Liver (tissue), 3 donors: ENCODE measurements around the gene PRRT1B.

Experiments
- ATF3 ChIP-seq: IDR thresholded peaks from 2 replicates; pipeline ENCODE4 v1.6.1; 2016; ENCODE audit warnings: antibody characterized with exemption
- CTCF ChIP-seq: fragments of 150-350 bp; IDR thresholded peaks from 2 replicates; pipeline ENCODE4 v1.5.1; 2017; ENCODE audit warnings: improper control_type of control experiment, low read depth, low read length; ENCODE audit not compliant: missing input control
- EGR1 ChIP-seq, 2 donors: IDR thresholded peaks; 2 replicates each; pipeline ENCODE4 v1.6.1; 2016 to 2018; ENCODE audit warnings: antibody characterized with exemption in 2 of 2, low read depth in 2 of 2
- NR2F2 ChIP-seq: IDR thresholded peaks from 2 replicates; pipeline ENCODE4 v1.6.1; 2016; ENCODE audit warnings: antibody characterized with exemption
- RAD21 ChIP-seq, 2 donors: IDR thresholded peaks; 2 replicates each; pipeline ENCODE4 v1.6.1; 2016; ENCODE audit warnings: antibody characterized with exemption in 2 of 2, mild to moderate bottlenecking in 2 of 2
- SP1 ChIP-seq: IDR thresholded peaks from 2 replicates; pipeline ENCODE4 v1.6.1; 2018; ENCODE audit warnings: antibody characterized with exemption, mild to moderate bottlenecking
- TF ChIP-seq, protein P1 (sequence below): IDR thresholded peaks from 2 replicates; pipeline ENCODE4 v1.6.1; 2016; ENCODE audit warnings: antibody characterized with exemption, mild to moderate bottlenecking
- TF ChIP-seq, protein P2 (sequence below): IDR thresholded peaks from 2 replicates; pipeline ENCODE4 v1.6.1; 2016; ENCODE audit warnings: antibody characterized with exemption
- donor health status: healthy.
- donor health status: healthy.

DNA sequence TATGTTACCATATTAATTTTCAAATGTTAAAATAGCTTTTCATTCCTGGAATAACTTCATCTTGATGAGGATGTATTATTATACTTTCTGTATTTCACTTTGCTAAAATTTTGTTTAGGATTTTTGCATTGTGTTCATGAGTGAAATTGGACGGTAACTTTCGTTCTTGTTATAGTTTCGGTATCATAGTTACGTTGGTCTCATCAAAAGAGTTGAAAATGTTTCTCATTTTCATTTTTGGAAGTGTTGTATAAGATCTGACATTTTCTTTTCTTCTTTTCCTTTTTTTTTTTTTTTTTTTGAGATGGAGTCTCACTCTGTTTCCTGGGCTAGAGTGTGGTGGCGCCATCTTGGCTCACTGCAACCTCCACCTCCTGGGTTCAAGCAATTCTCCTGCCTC lies 20.0 kb downstream of the PRRT1B start:
- no peak for TF ChIP-seq CTCF
- no peak for TF ChIP-seq SP1
- no peak for TF ChIP-seq EGR1 (IDR thresholded peaks at IDR 0.05; ENCODE audit: low read depth in 2 of 2)
- TF ChIP-seq RAD21 (IDR thresholded peaks at IDR 0.05), result no peak
- no peak for TF ChIP-seq NR2F2
- TF ChIP-seq, protein P1, sequence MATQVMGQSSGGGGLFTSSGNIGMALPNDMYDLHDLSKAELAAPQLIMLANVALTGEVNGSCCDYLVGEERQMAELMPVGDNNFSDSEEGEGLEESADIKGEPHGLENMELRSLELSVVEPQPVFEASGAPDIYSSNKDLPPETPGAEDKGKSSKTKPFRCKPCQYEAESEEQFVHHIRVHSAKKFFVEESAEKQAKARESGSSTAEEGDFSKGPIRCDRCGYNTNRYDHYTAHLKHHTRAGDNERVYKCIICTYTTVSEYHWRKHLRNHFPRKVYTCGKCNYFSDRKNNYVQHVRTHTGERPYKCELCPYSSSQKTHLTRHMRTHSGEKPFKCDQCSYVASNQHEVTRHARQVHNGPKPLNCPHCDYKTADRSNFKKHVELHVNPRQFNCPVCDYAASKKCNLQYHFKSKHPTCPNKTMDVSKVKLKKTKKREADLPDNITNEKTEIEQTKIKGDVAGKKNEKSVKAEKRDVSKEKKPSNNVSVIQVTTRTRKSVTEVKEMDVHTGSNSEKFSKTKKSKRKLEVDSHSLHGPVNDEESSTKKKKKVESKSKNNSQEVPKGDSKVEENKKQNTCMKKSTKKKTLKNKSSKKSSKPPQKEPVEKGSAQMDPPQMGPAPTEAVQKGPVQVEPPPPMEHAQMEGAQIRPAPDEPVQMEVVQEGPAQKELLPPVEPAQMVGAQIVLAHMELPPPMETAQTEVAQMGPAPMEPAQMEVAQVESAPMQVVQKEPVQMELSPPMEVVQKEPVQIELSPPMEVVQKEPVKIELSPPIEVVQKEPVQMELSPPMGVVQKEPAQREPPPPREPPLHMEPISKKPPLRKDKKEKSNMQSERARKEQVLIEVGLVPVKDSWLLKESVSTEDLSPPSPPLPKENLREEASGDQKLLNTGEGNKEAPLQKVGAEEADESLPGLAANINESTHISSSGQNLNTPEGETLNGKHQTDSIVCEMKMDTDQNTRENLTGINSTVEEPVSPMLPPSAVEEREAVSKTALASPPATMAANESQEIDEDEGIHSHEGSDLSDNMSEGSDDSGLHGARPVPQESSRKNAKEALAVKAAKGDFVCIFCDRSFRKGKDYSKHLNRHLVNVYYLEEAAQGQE, result no peak
- TF ChIP-seq, protein P2, sequence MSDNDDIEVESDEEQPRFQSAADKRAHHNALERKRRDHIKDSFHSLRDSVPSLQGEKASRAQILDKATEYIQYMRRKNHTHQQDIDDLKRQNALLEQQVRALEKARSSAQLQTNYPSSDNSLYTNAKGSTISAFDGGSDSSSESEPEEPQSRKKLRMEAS, result no peak
- no peak for TF ChIP-seq ATF3
